Measurements from ENCODE around the gene MDFIC2. TPM values are rescaled to one million over a fixed set of nuclear protein-coding genes. Genes with fewer than 3 reads are reported as not detected.

The MDFIC2 gene
- not detected for total RNA-seq

GRCh38 chr3:70312336-70312735 lies at the start of gene MDFIC2:
Gene MDFIC2 (minus strand): TSS chr3:70312638. CDS start chr3:70311973, 665 bp downstream.
- no peak for TF ChIP-seq CTCF (IDR thresholded peaks at IDR 0.05; ENCODE audit: low read depth)

GRCh38 chr3:70360979-70361760 lies 48.7 kb upstream of the MDFIC2 start:
- no peak for TF ChIP-seq CTCF (IDR thresholded peaks at IDR 0.05; ENCODE audit: low read depth)

GRCh38 chr3:70359711-70360110 lies 47.3 kb upstream of the MDFIC2 start:
- no peak for TF ChIP-seq CTCF (IDR thresholded peaks at IDR 0.05; ENCODE audit: low read depth)

- no peak for TF ChIP-seq CTCF (IDR thresholded peaks at IDR 0.05; ENCODE audit: low read depth)
Measured at GRCh38 chr3:70358978-70359580, 46.6 kb upstream of the MDFIC2 start.

GRCh38 chr3:70352215-70352614 lies 39.8 kb upstream of the MDFIC2 start:
- TF ChIP-seq CTCF (IDR thresholded peaks at IDR 0.05; ENCODE audit: low read depth): no peak

GRCh38 chr3:70342149-70342548 lies 29.7 kb upstream of the MDFIC2 start:
- no peak for TF ChIP-seq CTCF (IDR thresholded peaks at IDR 0.05; ENCODE audit: low read depth)

- no peak for TF ChIP-seq CTCF (IDR thresholded peaks at IDR 0.05; ENCODE audit: low read depth)
Measured at GRCh38 chr3:70333080-70333479, 20.6 kb upstream of the MDFIC2 start.
